ENCODE data around the gene HACD1.

Gene HACD1

GRCh38 chr10:17662193-17663138, 45.3 kb upstream of the HACD1 start:
- H2BK15ac ChIP-seq (ENCODE audit: low read length), result no peak overlapping the region
- H3K14ac ChIP-seq (ENCODE audit: low read length), result no peak overlapping the region
- no peak overlapping the region for H4K8ac ChIP-seq (ENCODE audit: low read depth, low read length)
- H2AK5ac ChIP-seq (ENCODE audit: low read depth, low read length), result no peak overlapping the region
- H2BK12ac ChIP-seq (ENCODE audit: low read length), result no peak overlapping the region
- no peak overlapping the region for H4K91ac ChIP-seq (ENCODE audit: low read depth, low read length, poor library complexity)
- H3K9me3 ChIP-seq (replicated peaks in 1 of 2; ENCODE audit: control insufficient read depth in 2 of 2, insufficient read depth in 1 of 2, low read depth in 1 of 2, low read length in 2 of 2), result peaks cover 0 to 5% of the 10 kb centered on the region in 2 donors
- no peak overlapping the region for H3K4ac ChIP-seq (ENCODE audit: low read length)
- no peak overlapping the region for H3K27ac ChIP-seq (replicated peaks; ENCODE audit: low read length)
- no peaks in the 10 kb centered on the region for H3K4me1 ChIP-seq (ENCODE audit: control insufficient read depth in 2 of 2, insufficient read depth in 1 of 2, low read depth in 1 of 2, low read length in 2 of 2)
- H3K4me2 ChIP-seq (ENCODE audit: insufficient read depth, low read length, poor library complexity, severe bottlenecking), result no peak overlapping the region
- peaks cover 1 to 30% of the 10 kb centered on the region in 2 donors for H3K36me3 ChIP-seq (replicated peaks in 1 of 2; ENCODE audit: control insufficient read depth in 2 of 2, insufficient read depth in 2 of 2, low read length in 2 of 2)
- H3K18ac ChIP-seq (ENCODE audit: low read length), result no peak overlapping the region
- DNase-seq (ENCODE audit: low spot score), result no peak
- H3K27me3 ChIP-seq (ENCODE audit: control insufficient read depth in 3 of 3, insufficient read depth in 3 of 3, low read depth in 1 of 3, low read length in 3 of 3), result no peaks in the 10 kb centered on the region
- no peak overlapping the region for H2BK5ac ChIP-seq (ENCODE audit: low read length)
- no peak overlapping the region for H3K23ac ChIP-seq (ENCODE audit: low read depth, low read length, poor library complexity)
- peaks cover 3% of the 10 kb centered on the region for H3K79me1 ChIP-seq (ENCODE audit: low read depth, low read length)
- no CpG with 5 or more reads among the region's 2 CpGs for WGBS, 2 donors (ENCODE audit: extremely low coverage in 2 of 2, insufficient read length in 2 of 2, insufficient replicate concordance in 1 of 2)
- no peak overlapping the region for H3K9ac ChIP-seq (ENCODE audit: low read depth, low read length, poor library complexity)
- H2BK120ac ChIP-seq (ENCODE audit: low read depth, low read length), result no peak overlapping the region
- no peak overlapping the region for H2AFZ ChIP-seq (ENCODE audit: low read length)
- no peak overlapping the region for H3K4me3 ChIP-seq (ENCODE audit: low read length in 2 of 2)

DNA sequence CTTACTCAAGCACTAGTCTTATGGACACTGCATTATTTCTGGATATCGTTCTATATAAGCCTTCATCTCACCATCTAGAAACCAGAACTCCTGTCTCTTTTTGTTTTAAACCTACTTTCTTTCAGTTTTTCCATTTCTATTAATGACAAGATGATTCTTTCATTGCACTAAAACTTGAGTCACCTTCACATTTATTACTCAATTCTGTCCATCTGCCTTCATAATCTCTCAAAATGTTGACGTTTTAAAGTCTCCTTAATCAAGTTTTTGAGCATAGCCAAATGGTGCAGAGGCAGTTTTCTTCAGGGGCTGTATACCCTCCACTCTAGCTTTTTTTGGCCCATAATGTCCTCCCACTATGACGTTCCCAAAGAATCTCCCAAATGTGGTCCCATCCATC, 44.3 kb upstream of the HACD1 start:
- Histone ChIP-seq H3K4me3 (ENCODE audit: low read length in 2 of 2) (no peak overlapping the region), H3K9ac (ENCODE audit: low read depth, low read length, poor library complexity) (no peak overlapping the region)
- no CpG with 5 or more reads among the region's 3 CpGs for WGBS, 2 donors (ENCODE audit: extremely low coverage in 2 of 2, insufficient read length in 2 of 2, insufficient replicate concordance in 1 of 2)

GRCh38 chr10:17660921-17661320, 43.7 kb upstream of the HACD1 start:
- H3K27me3 ChIP-seq (ENCODE audit: control insufficient read depth in 3 of 3, insufficient read depth in 3 of 3, low read depth in 1 of 3, low read length in 3 of 3), result no peaks in the 10 kb centered on the region
- no peak overlapping the region for H4K8ac ChIP-seq (ENCODE audit: low read depth, low read length)
- no peak overlapping the region for H2AK5ac ChIP-seq (ENCODE audit: low read depth, low read length)
- H3K4ac ChIP-seq (ENCODE audit: low read length), result no peak overlapping the region
- DNase-seq (ENCODE audit: low spot score), result no peak
- no peak overlapping the region for H3K14ac ChIP-seq (ENCODE audit: low read length)
- H2BK12ac ChIP-seq (ENCODE audit: low read length), result no peak overlapping the region
- H3K18ac ChIP-seq (ENCODE audit: low read length), result no peak overlapping the region
- no peak overlapping the region for H2BK120ac ChIP-seq (ENCODE audit: low read depth, low read length)
- peaks cover 3% of the 10 kb centered on the region for H3K79me1 ChIP-seq (ENCODE audit: low read depth, low read length)
- peaks cover 1 to 30% of the 10 kb centered on the region in 2 donors for H3K36me3 ChIP-seq (replicated peaks in 1 of 2; ENCODE audit: control insufficient read depth in 2 of 2, insufficient read depth in 2 of 2, low read length in 2 of 2)
- H2AFZ ChIP-seq (ENCODE audit: low read length), result no peak overlapping the region
- H3K4me1 ChIP-seq (ENCODE audit: control insufficient read depth in 2 of 2, insufficient read depth in 1 of 2, low read depth in 1 of 2, low read length in 2 of 2), result no peaks in the 10 kb centered on the region
- no peak overlapping the region for H3K4me3 ChIP-seq (ENCODE audit: low read length in 2 of 2)
- no peak overlapping the region for H2BK5ac ChIP-seq (ENCODE audit: low read length)
- peaks cover 0 to 15% of the 10 kb centered on the region in 2 donors for H3K9me3 ChIP-seq (replicated peaks in 1 of 2; ENCODE audit: control insufficient read depth in 2 of 2, insufficient read depth in 1 of 2, low read depth in 1 of 2, low read length in 2 of 2)
- no peak overlapping the region for H4K91ac ChIP-seq (ENCODE audit: low read depth, low read length, poor library complexity)
- H3K4me2 ChIP-seq (ENCODE audit: insufficient read depth, low read length, poor library complexity, severe bottlenecking), result no peak overlapping the region
- no peak overlapping the region for H3K23ac ChIP-seq (ENCODE audit: low read depth, low read length, poor library complexity)
- no peak overlapping the region for H3K9ac ChIP-seq (ENCODE audit: low read depth, low read length, poor library complexity)
- H2BK15ac ChIP-seq (ENCODE audit: low read length), result no peak overlapping the region
- no peak overlapping the region for H3K27ac ChIP-seq (replicated peaks; ENCODE audit: low read length)

More for the DNA sequence above, 44.3 kb upstream of the HACD1 start:
- Histone ChIP-seq H3K9me3 (replicated peaks in 1 of 2; ENCODE audit: control insufficient read depth in 2 of 2, insufficient read depth in 1 of 2, low read depth in 1 of 2, low read length in 2 of 2) (peaks cover 0 to 12% of the 10 kb centered on the region in 2 donors), H3K23ac (ENCODE audit: low read depth, low read length, poor library complexity) (no peak overlapping the region), H2AK5ac (ENCODE audit: low read depth, low read length) (no peak overlapping the region), H3K4me1 (ENCODE audit: control insufficient read depth in 2 of 2, insufficient read depth in 1 of 2, low read depth in 1 of 2, low read length in 2 of 2) (no peaks in the 10 kb centered on the region), H3K27me3 (ENCODE audit: control insufficient read depth in 3 of 3, insufficient read depth in 3 of 3, low read depth in 1 of 3, low read length in 3 of 3) (no peaks in the 10 kb centered on the region), H3K36me3 (replicated peaks in 1 of 2; ENCODE audit: control insufficient read depth in 2 of 2, insufficient read depth in 2 of 2, low read length in 2 of 2) (peaks cover 1 to 30% of the 10 kb centered on the region in 2 donors), H3K18ac (ENCODE audit: low read length) (no peak overlapping the region), H3K27ac (replicated peaks; ENCODE audit: low read length) (no peak overlapping the region), H4K91ac (ENCODE audit: low read depth, low read length, poor library complexity) (no peak overlapping the region), H4K8ac (ENCODE audit: low read depth, low read length) (no peak overlapping the region), H3K14ac (ENCODE audit: low read length) (no peak overlapping the region), H3K4ac (ENCODE audit: low read length) (no peak overlapping the region), H2BK12ac (ENCODE audit: low read length) (no peak overlapping the region), H3K4me2 (ENCODE audit: insufficient read depth, low read length, poor library complexity, severe bottlenecking) (no peak overlapping the region), H2BK15ac (ENCODE audit: low read length) (no peak overlapping the region), H2AFZ (ENCODE audit: low read length) (no peak overlapping the region), H3K79me1 (ENCODE audit: low read depth, low read length) (peaks cover 3% of the 10 kb centered on the region), H2BK5ac (ENCODE audit: low read length) (no peak overlapping the region), H2BK120ac (ENCODE audit: low read depth, low read length) (no peak overlapping the region)
- DNase-seq (ENCODE audit: low spot score), result no peak

DNA sequence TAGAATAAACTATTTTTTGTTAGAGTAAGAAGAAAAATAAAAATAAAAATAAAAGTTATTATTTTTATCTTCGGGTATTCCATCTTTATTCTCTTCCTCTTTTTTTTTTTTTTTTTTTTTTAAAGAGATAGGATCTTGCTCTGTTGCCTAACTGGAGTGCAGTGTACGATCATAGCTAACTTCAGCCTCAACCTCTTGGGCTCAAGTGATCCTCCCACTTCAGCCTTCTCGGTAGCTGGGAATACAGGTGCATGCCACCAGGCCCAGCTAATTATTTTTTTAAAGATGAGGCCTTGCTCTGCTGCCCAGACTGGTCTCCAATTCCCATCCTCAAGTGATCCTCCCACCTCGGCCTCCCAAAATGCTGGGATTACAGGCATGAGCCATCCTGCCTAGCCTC, 42.2 kb upstream of the HACD1 start:
- H4K91ac ChIP-seq (ENCODE audit: low read depth, low read length, poor library complexity), result no peak overlapping the region
- H3K27me3 ChIP-seq (ENCODE audit: control insufficient read depth in 3 of 3, insufficient read depth in 3 of 3, low read depth in 1 of 3, low read length in 3 of 3), result no peaks in the 10 kb centered on the region
- no peak overlapping the region for H2BK12ac ChIP-seq (ENCODE audit: low read length)
- no peak overlapping the region for H2BK15ac ChIP-seq (ENCODE audit: low read length)
- no peak overlapping the region for H3K14ac ChIP-seq (ENCODE audit: low read length)
- peaks cover 3% of the 10 kb centered on the region for H3K79me1 ChIP-seq (ENCODE audit: low read depth, low read length)
- H3K4me3 ChIP-seq (ENCODE audit: low read length in 2 of 2), result no peak overlapping the region
- no peak overlapping the region for H3K23ac ChIP-seq (ENCODE audit: low read depth, low read length, poor library complexity)
- no peak overlapping the region for H2BK5ac ChIP-seq (ENCODE audit: low read length)
- no peak overlapping the region for H3K9ac ChIP-seq (ENCODE audit: low read depth, low read length, poor library complexity)
- peaks cover 0 to 21% of the 10 kb centered on the region in 2 donors for H3K9me3 ChIP-seq (replicated peaks in 1 of 2; ENCODE audit: control insufficient read depth in 2 of 2, insufficient read depth in 1 of 2, low read depth in 1 of 2, low read length in 2 of 2)
- peaks cover 1 to 30% of the 10 kb centered on the region in 2 donors for H3K36me3 ChIP-seq (replicated peaks in 1 of 2; ENCODE audit: control insufficient read depth in 2 of 2, insufficient read depth in 2 of 2, low read length in 2 of 2)
- no peak overlapping the region for H4K8ac ChIP-seq (ENCODE audit: low read depth, low read length)
- H2AFZ ChIP-seq (ENCODE audit: low read length), result no peak overlapping the region
- H3K4me2 ChIP-seq (ENCODE audit: insufficient read depth, low read length, poor library complexity, severe bottlenecking), result no peak overlapping the region
- H2AK5ac ChIP-seq (ENCODE audit: low read depth, low read length), result no peak overlapping the region
- no peak overlapping the region for H3K4ac ChIP-seq (ENCODE audit: low read length)
- no peak overlapping the region for H2BK120ac ChIP-seq (ENCODE audit: low read depth, low read length)
- DNase-seq (ENCODE audit: low spot score), result no peak
- no peaks in the 10 kb centered on the region for H3K4me1 ChIP-seq (ENCODE audit: control insufficient read depth in 2 of 2, insufficient read depth in 1 of 2, low read depth in 1 of 2, low read length in 2 of 2)
- WGBS, 2 donors (ENCODE audit: extremely low coverage in 2 of 2, insufficient read length in 2 of 2, insufficient replicate concordance in 1 of 2), result no CpG with 5 or more reads among the region's 4 CpGs
- no peak overlapping the region for H3K18ac ChIP-seq (ENCODE audit: low read length)
- no peak overlapping the region for H3K27ac ChIP-seq (replicated peaks; ENCODE audit: low read length)

Measured in neuronal stem cell (in vitro differentiated cells).